Left renal cortex interstitium (tissue), 4 donors: ENCODE measurements around the gene MSRB3. TPM values are rescaled to one million over a fixed set of nuclear protein-coding genes. Genes with fewer than 3 reads are reported as not detected.
A peak's percentile ranks its signal among the peaks of the same experiment; 100 is the strongest.
"Not testable (repeated sequence)": the region's sequence is repeated elsewhere in the genome, so short reads cannot be mapped to it uniquely, and the experiment has no call there.

ENCODE experiments used
- DNase-seq, 4 donors: peaks; one replicate each; pipeline ENCODE4 v3.0.0-alpha.2; 2013; ENCODE audit warnings: low read depth in 4 of 4, low spot score in 2 of 4, missing footprints in 1 of 4
- polyA plus RNA-seq, 4 donors: library from polyadenylated mRNA; unstranded; fragments of 120-200 nt; gene quantifications; one replicate each; pipeline ENCODE4 v1.2.1, GENCODE V29; 2013; ENCODE audit not compliant: insufficient read length in 4 of 4

Gene MSRB3
- polyA plus RNA-seq, 4 donors: 20.4 to 24.6 (median 22.5) TPM

DNA sequence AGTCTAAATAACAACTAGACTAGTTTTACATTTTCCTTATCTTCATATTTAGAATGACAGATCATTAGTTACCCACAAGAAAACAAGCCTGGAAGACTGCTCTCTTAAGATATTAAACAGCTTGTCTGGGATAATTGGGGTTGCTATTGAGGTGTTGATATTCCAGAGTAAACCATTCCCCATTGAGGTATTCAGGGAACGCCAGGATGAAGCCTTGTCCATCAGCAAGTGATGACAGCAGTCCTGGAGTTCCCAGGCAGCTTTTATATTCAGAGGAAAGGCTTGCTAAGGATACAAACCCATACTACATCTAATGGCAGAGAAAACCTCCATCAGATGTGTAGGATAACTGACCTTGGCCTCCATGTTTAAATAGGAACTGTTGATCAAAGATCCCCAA, 168.4 kb downstream of the MSRB3 start:
- DNase-seq: no peak

- DNase-seq: no peak
These were observed 170.9 kb downstream of the MSRB3 start for GRCh38 chr12:65449400-65449799.

DNA sequence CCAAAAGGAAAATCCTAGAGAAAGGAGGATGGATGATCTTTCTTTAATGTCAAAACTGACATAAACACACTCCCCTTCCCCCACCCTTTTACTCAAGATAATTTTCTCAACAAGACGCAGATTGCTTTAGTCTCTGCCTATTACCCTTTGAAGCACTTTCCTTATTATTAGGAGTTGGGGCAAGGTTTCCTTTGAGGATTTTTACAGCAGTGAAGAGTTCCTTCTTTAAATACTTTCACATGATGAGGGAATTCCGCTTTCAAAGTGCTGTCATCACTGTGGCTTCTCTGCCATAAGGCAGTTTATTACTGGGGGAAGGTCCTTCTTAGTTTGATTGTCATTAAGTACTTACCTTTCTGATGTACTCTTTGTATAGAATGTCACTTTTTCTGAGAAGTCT, 172.1 kb downstream of the MSRB3 start:
- no peak for DNase-seq

- DNase-seq: no peak
These were observed 175.8 kb downstream of the MSRB3 start for GRCh38 chr12:65454115-65454787.

GRCh38 chr12:65457341-65457740, 178.9 kb downstream of the MSRB3 start:
- DNase-seq: not testable (repeated sequence)

DNA sequence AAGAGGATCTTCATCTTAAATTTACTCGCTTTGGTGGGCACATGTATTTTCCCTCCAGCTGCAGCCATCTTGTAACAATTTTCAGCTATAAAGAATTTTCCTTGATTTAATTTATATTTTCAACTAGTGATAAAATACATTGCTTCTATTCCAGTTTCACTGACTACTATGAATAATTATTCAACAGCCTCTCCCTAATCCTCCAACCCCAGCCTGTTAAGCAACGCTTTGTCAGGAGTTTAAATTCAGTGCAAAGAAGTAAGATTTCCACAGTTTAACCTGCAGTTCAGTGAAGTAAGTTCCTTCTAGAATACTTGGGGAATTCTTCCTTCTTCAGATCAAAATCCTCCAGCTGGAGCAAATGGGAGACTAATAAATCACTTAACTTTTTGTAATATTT, 180.2 kb downstream of the MSRB3 start:
- DNase-seq: no peak

GRCh38 chr12:65459545-65459944, 181.1 kb downstream of the MSRB3 start:
- no peak for DNase-seq

GRCh38 chr12:65460063-65460462, 181.6 kb downstream of the MSRB3 start:
- no peak for DNase-seq

- no peak for DNase-seq
These were observed 182.5 kb downstream of the MSRB3 start for GRCh38 chr12:65461017-65461416.

GRCh38 chr12:65462484-65462883, 184.0 kb downstream of the MSRB3 start:
- peak; percentile 34 to 75 (median 63) for DNase-seq

GRCh38 chr12:65463082-65463481, 184.6 kb downstream of the MSRB3 start:
- DNase-seq: no peak

DNA sequence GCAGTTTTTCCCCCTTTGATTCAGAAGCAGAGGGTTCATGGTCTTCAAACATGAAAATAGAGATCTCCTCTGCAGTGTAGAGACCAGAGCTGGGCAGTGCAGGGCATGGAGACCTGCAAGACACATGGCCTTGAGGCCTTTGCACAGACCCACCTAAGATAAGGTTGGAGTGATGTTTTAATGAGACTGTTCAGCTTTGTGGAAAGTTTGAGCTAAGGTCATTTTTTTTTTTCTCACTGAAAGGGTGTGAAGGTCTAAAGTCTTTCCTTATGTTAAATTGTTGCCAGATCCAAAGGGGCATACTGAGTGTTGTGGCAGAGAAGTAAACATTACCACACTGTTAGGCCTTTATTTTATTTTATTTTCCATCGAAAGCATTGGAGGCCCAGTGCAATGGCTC, 185.1 kb downstream of the MSRB3 start:
- DNase-seq: no peak

DNA sequence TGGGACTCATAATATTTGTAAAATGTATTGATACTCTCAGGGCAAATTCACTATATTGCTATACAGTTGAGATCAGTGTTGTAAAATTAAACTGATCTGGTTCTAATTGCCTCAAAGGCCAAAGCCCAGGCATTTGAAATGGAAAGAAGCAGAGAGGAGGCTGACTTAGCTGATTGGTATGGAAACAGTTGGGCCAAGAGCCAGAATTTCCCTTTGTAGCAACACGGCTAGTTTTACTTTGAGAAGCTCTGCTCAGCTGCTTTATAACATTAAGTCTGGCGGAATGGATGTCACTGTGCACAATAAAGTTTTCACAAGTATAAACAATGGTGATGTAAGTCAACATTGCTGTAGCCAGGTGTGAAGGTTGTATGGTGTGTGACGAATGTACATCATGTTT, 186.4 kb downstream of the MSRB3 start:
- peak in 1 of 4 donors; percentile 54 for DNase-seq

- DNase-seq: no peak
These were observed 187.5 kb downstream of the MSRB3 start for GRCh38 chr12:65465766-65466547.

DNA sequence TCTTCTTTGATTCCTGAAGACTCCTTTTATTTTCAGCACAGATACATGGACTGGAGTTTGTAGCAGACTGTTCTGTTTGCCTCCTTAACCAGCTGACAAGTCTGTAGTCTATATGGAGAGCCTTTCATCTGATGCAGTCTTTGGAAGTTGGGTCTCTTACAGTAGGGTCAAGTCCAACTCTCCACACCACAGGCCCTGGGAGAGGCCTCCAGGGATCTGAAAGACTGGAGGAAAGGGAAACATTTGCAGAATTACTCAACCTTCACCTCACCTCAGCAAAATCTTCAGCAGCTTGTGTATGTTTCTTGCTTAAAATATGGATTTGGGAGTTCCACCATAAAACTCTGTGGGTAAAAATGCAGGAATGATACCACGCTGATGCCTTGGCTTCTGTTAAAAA, 188.4 kb downstream of the MSRB3 start:
- DNase-seq: no peak

DNA sequence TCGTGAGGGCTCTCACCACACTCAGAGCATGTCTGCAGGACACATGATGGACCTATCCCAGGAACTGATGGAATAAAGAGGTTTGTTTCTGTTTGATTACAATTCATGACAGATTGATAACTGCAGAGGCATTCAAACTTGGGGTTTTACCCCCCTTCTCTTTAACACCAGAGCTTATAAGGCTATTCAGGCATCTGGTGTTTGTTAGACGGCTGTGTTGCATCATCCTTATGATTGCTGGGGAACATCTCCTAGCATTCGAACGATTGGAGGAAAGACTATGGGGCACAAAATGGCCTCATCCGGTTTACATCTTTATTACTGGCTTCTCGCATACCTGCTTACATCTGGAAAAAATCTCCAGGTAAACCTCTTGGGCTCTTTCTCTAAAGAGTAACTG, 191.8 kb downstream of the MSRB3 start:
- no peak for DNase-seq

DNA sequence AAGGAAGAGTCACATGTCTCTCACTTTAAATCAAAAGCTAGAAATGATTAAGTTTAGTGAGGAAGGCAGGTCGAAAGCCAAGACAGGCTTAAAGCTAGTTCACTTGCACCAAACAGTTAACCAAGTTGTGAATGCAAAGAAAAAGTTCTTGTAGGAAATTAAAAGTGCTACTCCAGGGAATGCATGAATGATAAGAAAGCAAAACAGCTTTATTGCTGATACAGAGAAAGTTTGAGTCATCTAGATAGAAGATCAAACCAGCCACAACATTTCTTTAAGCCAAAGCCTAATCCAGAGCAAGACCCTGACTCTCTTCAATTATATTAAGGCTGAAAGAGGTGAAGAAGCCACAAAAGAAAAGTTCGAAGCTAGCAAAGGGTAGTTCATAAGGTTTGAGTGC, 193.6 kb downstream of the MSRB3 start:
- no peak for DNase-seq

DNA sequence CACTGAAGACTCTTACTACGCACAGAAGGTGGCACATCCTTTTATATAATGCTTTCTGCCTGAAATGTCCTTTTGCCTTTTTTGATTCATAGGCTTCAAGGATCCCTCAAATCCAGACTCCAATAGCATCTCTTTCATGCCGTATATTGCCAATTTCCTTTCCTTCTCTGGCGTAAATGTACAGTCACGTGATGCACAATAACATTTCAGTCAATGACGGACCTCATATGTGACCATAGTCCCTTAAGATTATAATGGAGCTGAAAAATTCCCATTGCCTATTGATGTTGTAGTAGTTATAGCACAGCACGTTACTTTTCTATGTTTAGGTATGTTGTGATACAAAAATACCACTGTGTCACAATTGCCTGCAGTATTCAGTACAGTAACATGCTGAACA, 196.3 kb downstream of the MSRB3 start:
- no peak for DNase-seq

DNA sequence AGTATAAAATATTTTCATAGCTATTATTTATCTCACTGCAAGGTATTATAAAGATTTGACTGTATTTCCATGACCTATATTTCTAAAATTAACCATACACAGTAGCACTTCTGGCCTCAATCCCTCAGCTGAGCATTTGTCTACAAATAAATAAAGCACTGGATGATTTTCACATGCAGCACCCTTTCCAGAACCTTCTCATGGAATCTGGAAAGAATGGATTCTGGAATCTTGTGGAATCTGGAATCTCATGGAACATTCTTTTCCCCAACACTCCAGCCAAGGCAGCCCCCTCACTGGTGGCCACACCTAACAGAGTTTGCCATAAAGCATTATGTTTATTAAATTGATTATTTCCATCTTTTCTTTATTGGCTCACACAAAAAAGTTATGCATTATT, 199.2 kb downstream of the MSRB3 start:
- no peak for DNase-seq

GRCh38 chr12:65483891-65484516, 205.5 kb downstream of the MSRB3 start:
- DNase-seq: not testable (repeated sequence)

- DNase-seq: no peak
These were observed 209.7 kb downstream of the MSRB3 start for GRCh38 chr12:65488197-65488596.

- DNase-seq: no peak
These were observed 211.8 kb downstream of the MSRB3 start for GRCh38 chr12:65490250-65490649.
